Raji (cell line): ENCODE data around the gene GNG11.

Experiments used
- POLR2A ChIP-seq: IDR thresholded peaks from 2 replicates; pipeline ENCODE4 v1.6.1; 2011; ENCODE audit warnings: low read depth, low read length, control low read depth; ENCODE audit not compliant: insufficient read depth

GNG11 gene

DNA sequence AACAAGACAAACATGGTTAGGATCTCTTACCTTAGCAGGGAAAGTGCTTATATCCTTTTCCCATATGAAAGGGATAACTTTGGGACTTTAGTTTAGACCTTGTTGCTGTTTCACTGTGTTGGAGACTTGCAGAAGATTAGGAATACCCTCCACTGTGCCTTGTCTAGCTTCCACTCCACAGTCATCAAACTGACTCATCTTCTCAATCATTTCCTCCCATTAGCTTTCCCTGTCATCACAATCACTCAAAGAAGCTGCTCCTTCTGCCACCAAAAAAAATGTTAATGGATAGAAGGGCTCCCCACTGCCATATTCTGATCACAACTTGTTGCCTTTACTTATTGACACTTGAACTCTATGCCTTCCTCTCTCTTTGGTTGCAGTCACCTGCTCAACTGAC lies 16.8 kb downstream of the GNG11 start:
- no peak for TF ChIP-seq POLR2A

DNA sequence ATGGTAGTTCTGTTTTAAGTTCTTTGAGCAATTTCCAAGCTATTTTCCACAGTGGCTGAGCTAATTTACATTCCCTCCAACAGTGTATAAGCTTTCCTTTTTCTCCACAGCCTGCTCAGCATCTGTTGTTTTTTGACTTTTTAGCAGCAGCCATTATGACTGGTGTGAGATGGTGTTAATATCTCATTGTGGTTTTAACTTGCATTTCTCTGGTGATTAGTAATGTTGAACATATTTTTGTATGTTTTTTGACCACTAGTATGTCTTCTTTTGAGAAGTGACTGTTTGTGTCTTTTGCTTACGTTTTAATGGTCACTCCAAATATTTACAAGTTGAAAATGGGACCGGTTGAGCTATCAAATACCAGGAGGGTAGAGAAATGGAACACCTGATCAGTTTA lies 20.4 kb downstream of the GNG11 start:
- no peak for TF ChIP-seq POLR2A

GRCh38 chr7:93943816-93944540 lies 22.4 kb downstream of the GNG11 start:
- TF ChIP-seq POLR2A = no peak

GRCh38 chr7:93944673-93945072 lies 23.1 kb downstream of the GNG11 start:
- TF ChIP-seq POLR2A = no peak

DNA sequence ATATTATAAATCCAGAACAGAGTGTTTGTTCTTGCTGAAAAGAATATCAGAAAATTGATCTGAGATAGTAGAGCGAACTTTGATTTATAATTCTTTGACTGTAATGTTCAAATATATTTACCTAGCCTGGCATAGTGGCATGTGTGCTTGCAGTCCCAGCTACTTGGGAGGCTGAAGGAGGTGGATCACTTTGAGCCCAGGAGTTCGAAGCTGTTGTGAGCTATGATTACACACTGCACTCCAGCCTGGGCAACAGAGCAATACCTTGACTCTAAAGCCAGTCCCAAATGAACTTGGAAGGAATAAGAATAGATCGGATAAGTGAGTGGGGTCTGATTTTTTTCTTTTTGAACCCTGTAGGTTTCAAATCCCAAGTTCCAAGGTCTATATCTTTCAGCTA lies 23.5 kb downstream of the GNG11 start:
- no peak for TF ChIP-seq POLR2A

DNA sequence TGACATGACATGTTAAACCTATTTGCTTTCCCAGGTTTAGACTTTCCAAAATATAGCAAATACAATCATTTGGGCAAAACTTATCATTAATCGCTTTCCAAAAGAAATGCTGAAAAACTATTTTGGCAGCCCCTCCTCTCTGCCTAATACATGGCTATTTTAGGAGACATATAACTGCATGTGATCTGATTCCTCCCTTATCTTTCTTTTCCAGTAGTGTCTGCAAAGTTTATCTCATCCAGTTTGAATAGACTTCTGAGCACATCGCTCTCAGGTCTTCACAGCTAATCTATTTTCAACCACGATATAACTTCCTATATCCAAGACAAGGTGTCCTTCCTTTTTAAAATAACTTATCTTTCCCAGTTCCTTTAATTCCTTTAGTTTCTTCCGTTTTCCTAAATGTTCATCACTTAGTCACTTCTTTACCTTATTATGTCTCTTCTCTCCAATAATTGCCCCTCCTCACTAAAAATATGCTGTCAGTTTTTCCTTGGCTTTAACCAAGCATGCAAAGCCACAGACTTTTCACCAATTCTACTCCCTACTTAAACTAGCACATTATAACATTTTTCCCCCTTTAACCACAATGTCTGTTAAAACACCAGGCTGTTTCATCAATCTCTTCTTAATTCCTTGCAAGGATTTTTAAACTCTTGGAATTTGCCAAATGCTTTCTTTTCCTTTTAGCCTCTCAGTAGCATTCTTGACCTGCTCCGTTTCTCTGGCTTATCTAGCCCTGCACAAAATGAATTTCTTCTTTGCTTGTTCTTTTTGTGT lies 24.4 kb downstream of the GNG11 start:
- TF ChIP-seq POLR2A = no peak

- TF ChIP-seq POLR2A = no peak
These were observed 26.6 kb downstream of the GNG11 start for GRCh38 chr7:93948106-93948505.

- TF ChIP-seq POLR2A = no peak
These were observed 27.3 kb downstream of the GNG11 start for GRCh38 chr7:93948873-93949272.

GRCh38 chr7:93949423-93949822 lies 27.9 kb downstream of the GNG11 start:
- no peak for TF ChIP-seq POLR2A

- no peak for TF ChIP-seq POLR2A
These were observed 33.8 kb downstream of the GNG11 start for GRCh38 chr7:93955304-93955703.

DNA sequence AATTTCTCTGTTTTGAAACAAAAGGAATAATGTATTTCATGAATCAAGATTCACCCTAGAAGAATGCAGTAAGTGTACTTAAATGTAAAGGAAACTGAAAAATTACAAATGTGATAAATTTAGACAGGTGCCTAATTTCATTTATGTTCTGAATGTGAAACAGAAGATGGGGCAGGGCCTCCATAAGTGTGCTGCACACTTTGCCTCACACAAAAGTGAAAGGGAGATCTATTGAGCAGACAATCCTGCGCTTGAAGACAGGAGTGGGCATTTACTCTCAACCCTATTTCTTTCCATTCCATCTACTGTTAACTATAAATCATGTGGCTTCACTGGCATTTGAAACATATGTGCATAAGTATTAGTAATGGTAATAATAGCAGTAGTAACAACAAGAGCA lies 36.2 kb downstream of the GNG11 start:
- no peak for TF ChIP-seq POLR2A

DNA sequence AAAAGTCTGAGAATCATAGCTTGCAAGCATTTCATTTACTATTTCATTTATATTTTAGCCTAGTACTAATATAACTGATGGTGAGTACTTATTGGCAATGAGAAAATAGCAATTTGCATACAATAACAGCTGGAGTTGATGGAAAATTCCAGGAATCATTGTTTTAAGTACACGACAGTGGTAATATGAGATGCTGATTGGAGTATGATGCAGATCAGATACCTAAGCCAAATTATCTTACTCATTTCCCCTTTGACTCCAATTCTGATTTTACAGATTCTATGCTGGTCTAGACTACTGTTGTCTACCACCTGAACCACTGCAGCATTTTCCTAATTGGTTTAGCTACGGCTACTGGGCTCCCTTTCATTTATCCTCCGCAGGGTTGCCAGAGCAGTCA lies 36.7 kb downstream of the GNG11 start:
- no peak for TF ChIP-seq POLR2A

GRCh38 chr7:93958651-93959050 lies 37.1 kb downstream of the GNG11 start:
- TF ChIP-seq POLR2A = no peak

DNA sequence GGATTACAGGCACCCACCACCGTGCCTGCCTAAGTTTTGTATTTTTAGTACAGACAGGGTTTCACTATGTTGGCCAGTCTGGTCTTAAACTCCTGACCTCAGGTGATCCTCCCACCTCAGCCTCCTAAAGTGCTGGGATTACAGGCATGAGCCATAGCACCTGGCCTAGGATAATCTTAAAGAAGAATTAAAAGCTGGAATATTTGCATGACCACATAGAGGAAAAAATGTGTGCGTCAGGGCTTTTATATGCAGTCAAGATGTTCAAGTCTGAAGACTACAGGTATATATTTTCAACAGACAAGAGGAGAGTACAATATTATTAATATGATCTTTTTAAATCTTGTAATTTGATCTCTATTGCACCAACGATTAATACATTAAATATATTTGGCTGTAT lies 39.5 kb downstream of the GNG11 start:
- no peak for TF ChIP-seq POLR2A

DNA sequence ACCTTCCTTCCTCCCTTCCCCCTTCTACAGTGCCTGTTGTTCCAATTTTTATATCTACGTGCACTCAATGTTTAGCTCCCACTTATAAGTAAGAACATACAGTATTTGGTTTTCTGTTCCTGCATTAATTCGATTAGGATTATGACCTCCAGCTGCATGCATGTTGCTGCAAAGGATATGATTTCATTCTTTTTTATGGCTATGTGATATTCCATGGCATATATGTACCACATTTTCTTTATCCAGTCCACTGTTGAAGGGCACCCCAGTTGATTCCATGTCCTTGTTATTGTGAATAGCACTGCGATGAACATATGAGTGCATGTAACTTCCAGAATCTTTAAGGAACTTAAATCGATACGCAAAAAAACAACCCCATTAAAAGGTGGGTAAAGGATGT lies 42.7 kb downstream of the GNG11 start:
- no peak for TF ChIP-seq POLR2A

DNA sequence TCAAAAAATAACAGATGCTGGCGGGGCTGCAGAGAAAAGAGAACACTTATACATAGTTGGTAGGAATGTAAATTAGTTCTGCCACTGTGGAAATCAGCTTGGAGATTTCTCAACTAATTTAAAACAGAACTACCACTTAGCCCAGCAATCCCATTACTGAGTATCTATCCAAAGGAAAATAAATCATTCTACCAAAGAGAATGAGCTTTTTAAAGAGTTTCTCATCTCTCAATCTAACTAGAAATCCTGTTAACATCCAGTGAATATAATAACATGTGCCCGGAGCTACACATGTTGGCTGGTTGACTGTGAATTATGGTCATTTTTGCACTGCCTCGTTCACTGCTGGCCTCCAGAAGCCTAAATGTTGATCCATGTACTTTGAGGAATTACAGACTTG lies 43.3 kb downstream of the GNG11 start:
- no peak for TF ChIP-seq POLR2A
